GM23338 (cell line): ENCODE data around the gene NAB2. TPM values are rescaled to one million over a fixed set of nuclear protein-coding genes. Genes with fewer than 3 reads are reported as not detected.

Experiments
- ATAC-seq: fragments of 200-7000 bp; cut with Tn5 transposase; 3 replicates; pipeline ENCODE4 v1.9.1; 2020
- DNase-seq: peaks from one replicate; pipeline ENCODE4 v3.0.0-alpha.2; 2015; ENCODE audit warnings: low spot score
- H2AFZ ChIP-seq: fragments of 200-600 bp; sonication (generic); 2 replicates; pipeline ENCODE4 v1.8.0; 2016; ENCODE audit warnings: antibody characterized with exemption, mild to moderate bottlenecking, moderate library complexity
- H3F3A ChIP-seq: fragments of 200-600 bp; sonication (generic); replicated peaks from 2 replicates; pipeline ENCODE4 v1.8.0; 2017; ENCODE audit warnings: antibody characterized with exemption, mixed run types, low read depth
- H3K27ac ChIP-seq: fragments of 200-600 bp; sonication (generic); 2 replicates; pipeline ENCODE4 v1.6.1; 2016; ENCODE audit warnings: low read depth
- H3K27me3 ChIP-seq: fragments of 200-600 bp; sonication (generic); 2 replicates; pipeline ENCODE4 v1.8.0; 2016; ENCODE audit warnings: mild to moderate bottlenecking, mixed run types, moderate library complexity; ENCODE audit not compliant: insufficient read depth
- H3K36me3 ChIP-seq: fragments of 200-600 bp; sonication (generic); 2 replicates; pipeline ENCODE4 v1.8.0; 2016; ENCODE audit warnings: mild to moderate bottlenecking; ENCODE audit not compliant: insufficient read depth
- H3K4me1 ChIP-seq: fragments of 200-600 bp; sonication (generic); 2 replicates; pipeline ENCODE4 v1.8.0; 2016; ENCODE audit warnings: mild to moderate bottlenecking, moderate library complexity; ENCODE audit not compliant: insufficient read depth
- H3K4me2 ChIP-seq: fragments of 200-600 bp; sonication (generic); 2 replicates; pipeline ENCODE4 v1.7.1; 2017; ENCODE audit warnings: mixed run types
- H3K4me3 ChIP-seq: fragments of 200-600 bp; sonication (generic); 2 replicates; pipeline ENCODE4 v1.6.1; 2016; ENCODE audit warnings: mixed run types
- H3K79me2 ChIP-seq: fragments of 200-600 bp; sonication (generic); replicated peaks from 2 replicates; pipeline ENCODE4 v1.8.0; 2017; ENCODE audit warnings: mild to moderate bottlenecking; ENCODE audit not compliant: insufficient read depth
- H3K9me2 ChIP-seq: fragments of 200-600 bp; sonication (generic); 2 replicates; pipeline ENCODE4 v1.8.0; 2017; ENCODE audit not compliant: insufficient read depth
- H4K20me1 ChIP-seq: fragments of 200-600 bp; sonication (generic); replicated peaks from 2 replicates; pipeline ENCODE4 v1.8.0; 2017; ENCODE audit warnings: mild to moderate bottlenecking; ENCODE audit not compliant: insufficient read depth
- H3K27ac Mint-ChIP-seq: 2 replicates; pipeline ENCODE4 v1.8.0; 2020; ENCODE audit warnings: inconsistent platforms, mild to moderate bottlenecking, moderate library complexity, mixed read lengths
- H3K27me3 Mint-ChIP-seq: 3 replicates; pipeline ENCODE4 v1.8.0; 2022; ENCODE audit warnings: low read depth, mild to moderate bottlenecking, moderate library complexity, mixed read lengths, inconsistent platforms; ENCODE audit not compliant: insufficient read depth, poor library complexity
- H3K36me3 Mint-ChIP-seq: 3 replicates; pipeline ENCODE4 v1.8.0; 2021; ENCODE audit warnings: low read depth, mild to moderate bottlenecking, inconsistent platforms, moderate library complexity, mixed read lengths
- H3K4me1 Mint-ChIP-seq: 3 replicates; pipeline ENCODE4 v1.8.0; 2020; ENCODE audit warnings: mild to moderate bottlenecking, inconsistent platforms, mixed read lengths
- H3K4me3 Mint-ChIP-seq: 3 replicates; pipeline ENCODE4 v1.8.0; 2021; ENCODE audit warnings: moderate library complexity, mild to moderate bottlenecking, inconsistent platforms, mixed read lengths
- H3K9me3 Mint-ChIP-seq: 3 replicates; pipeline ENCODE4 v1.8.0; 2020; ENCODE audit warnings: moderate library complexity, mild to moderate bottlenecking, inconsistent platforms, mixed read lengths
- EZH2phosphoT487 ChIP-seq: fragments of 200-600 bp; sonication (generic); IDR thresholded peaks from one replicate; pipeline ENCODE4 v1.8.1; 2018; ENCODE audit warnings: antibody characterized with exemption; ENCODE audit not compliant: unreplicated experiment
- STAT1 ChIP-seq: IDR thresholded peaks from one replicate; pipeline ENCODE4 v1.6.1; 2016; ENCODE audit warnings: antibody characterized with exemption; ENCODE audit not compliant: unreplicated experiment
- polyA plus RNA-seq: library from polyadenylated mRNA; unstranded; fragments of >200 nt; fragmentation: Nextera tagmentation; extraction: Ambion mirVana; gene quantifications from 2 replicates; pipeline ENCODE4 v1.2.1, GENCODE V29; 2016
- total RNA-seq: library from RNA; depleted of rRNA; stranded (reverse); fragments of >200 nt; shearing (Covaris generic); gene quantifications from 2 replicates; pipeline ENCODE4 v1.2.3, GENCODE V29; 2014
- TF ChIP-seq, protein P1 (sequence below): IDR thresholded peaks from one replicate; pipeline ENCODE4 v1.6.1; 2018; ENCODE audit warnings: antibody characterized with exemption; ENCODE audit not compliant: unreplicated experiment
- TF ChIP-seq, protein P2 (sequence below), 2 experiments: fragments of 200-600 bp in 1 of 2; sonication (generic) in 1 of 2; conservative IDR thresholded peaks; 2 replicates each; pipeline versions ENCODE4 v1.5.1 to v1.6.1; 2016 to 2017; ENCODE audit warnings: antibody characterized with exemption in 2 of 2, low read depth in 2 of 2, mild to moderate bottlenecking in 2 of 2, moderate library complexity in 1 of 2

The NAB2 gene
- total and polyA plus RNA-seq, 2 experiments from 2014 or later = 6.5 to 19.8 TPM

DNA sequence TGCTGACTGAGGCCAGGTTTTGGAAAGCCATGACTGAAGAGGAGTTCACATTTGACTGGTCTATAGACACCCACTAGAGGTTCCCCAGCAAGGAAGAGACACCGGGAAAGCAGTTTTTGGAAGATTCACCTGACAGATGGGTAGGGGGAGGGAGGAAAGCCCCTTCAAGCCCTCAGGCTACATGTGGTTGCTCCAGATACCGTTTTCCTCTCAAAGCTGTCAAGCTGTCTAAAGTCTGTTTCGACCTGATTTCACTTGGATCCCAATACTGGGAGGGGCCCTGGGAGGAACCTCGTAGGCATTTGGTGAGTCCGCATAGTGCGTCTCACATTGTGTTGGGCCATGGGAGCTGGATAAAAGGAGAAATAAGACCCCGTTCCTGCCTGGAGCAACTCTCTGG is 37.6 kb downstream of the NAB2 start (continued):
- TF ChIP-seq, protein P1, sequence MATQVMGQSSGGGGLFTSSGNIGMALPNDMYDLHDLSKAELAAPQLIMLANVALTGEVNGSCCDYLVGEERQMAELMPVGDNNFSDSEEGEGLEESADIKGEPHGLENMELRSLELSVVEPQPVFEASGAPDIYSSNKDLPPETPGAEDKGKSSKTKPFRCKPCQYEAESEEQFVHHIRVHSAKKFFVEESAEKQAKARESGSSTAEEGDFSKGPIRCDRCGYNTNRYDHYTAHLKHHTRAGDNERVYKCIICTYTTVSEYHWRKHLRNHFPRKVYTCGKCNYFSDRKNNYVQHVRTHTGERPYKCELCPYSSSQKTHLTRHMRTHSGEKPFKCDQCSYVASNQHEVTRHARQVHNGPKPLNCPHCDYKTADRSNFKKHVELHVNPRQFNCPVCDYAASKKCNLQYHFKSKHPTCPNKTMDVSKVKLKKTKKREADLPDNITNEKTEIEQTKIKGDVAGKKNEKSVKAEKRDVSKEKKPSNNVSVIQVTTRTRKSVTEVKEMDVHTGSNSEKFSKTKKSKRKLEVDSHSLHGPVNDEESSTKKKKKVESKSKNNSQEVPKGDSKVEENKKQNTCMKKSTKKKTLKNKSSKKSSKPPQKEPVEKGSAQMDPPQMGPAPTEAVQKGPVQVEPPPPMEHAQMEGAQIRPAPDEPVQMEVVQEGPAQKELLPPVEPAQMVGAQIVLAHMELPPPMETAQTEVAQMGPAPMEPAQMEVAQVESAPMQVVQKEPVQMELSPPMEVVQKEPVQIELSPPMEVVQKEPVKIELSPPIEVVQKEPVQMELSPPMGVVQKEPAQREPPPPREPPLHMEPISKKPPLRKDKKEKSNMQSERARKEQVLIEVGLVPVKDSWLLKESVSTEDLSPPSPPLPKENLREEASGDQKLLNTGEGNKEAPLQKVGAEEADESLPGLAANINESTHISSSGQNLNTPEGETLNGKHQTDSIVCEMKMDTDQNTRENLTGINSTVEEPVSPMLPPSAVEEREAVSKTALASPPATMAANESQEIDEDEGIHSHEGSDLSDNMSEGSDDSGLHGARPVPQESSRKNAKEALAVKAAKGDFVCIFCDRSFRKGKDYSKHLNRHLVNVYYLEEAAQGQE = no peak
- TF ChIP-seq, protein P2, sequence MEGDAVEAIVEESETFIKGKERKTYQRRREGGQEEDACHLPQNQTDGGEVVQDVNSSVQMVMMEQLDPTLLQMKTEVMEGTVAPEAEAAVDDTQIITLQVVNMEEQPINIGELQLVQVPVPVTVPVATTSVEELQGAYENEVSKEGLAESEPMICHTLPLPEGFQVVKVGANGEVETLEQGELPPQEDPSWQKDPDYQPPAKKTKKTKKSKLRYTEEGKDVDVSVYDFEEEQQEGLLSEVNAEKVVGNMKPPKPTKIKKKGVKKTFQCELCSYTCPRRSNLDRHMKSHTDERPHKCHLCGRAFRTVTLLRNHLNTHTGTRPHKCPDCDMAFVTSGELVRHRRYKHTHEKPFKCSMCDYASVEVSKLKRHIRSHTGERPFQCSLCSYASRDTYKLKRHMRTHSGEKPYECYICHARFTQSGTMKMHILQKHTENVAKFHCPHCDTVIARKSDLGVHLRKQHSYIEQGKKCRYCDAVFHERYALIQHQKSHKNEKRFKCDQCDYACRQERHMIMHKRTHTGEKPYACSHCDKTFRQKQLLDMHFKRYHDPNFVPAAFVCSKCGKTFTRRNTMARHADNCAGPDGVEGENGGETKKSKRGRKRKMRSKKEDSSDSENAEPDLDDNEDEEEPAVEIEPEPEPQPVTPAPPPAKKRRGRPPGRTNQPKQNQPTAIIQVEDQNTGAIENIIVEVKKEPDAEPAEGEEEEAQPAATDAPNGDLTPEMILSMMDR (conservative IDR thresholded peaks at IDR 0.05; ENCODE audit: low read depth in 2 of 2) = no peak
- TF ChIP-seq EZH2phosphoT487 = no peak

DNA sequence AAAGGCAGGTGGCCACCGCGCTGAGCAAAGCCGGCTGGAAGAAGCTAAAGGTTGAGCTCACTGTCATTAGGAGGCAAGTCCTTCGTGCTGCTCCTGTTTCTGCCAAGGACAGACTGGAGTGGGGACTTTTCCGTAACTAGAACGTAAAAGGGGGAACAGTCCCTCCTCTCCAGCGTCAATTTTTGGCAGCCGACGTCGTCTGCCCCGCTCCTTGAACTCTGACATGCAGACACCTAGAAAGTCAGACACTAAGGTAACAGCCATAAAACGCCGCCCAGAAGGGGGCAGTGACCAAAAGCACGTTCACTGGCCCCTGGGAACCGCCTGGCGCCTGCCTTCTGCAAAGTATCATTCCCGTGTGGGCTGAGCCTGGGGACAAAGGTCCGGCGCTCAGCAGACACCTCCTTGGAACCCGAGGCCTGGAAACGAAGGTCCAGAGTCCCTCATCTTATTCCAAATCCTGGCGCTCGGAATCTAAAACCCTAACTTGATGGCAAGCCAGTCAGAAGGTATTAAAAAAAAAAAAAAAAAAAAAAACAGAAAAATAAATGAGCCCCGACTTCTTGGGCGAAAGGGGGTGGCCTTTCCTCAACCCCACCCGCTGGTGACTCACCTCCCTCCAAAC is 38.3 kb downstream of the NAB2 start:
- Histone ChIP-seq H3K27ac (peak overlapping the region; percentile 90), H3K79me2 (peaks cover 33% of the 10 kb centered on the region), H3K4me1 (peaks cover 37% of the 10 kb centered on the region), H3F3A (peaks cover 11% of the 10 kb centered on the region; the same call in 1 of the 2 replicates), H2AFZ (peak overlapping the region; percentile 66; the same call in 1 of the 2 replicates), H3K27me3 (no peaks in the 10 kb centered on the region), H3K4me2 (peak overlapping the region; percentile 96), H3K36me3 (peaks cover 3% of the 10 kb centered on the region; the same call in 1 of the 2 replicates), H3K9me2 (no peaks in the 10 kb centered on the region), H4K20me1 (peaks cover 20% of the 10 kb centered on the region), H3K4me3 (peak overlapping the region; percentile 98)
- ATAC-seq = peak; percentile 29
- Mint-ChIP-seq H3K9me3 (peaks cover 13% of the 10 kb centered on the region; the same call in 2 of the 3 replicates), H3K36me3 (peaks cover 18% of the 10 kb centered on the region), H3K4me3 (peak overlapping the region; percentile 86), H3K27ac (peak overlapping the region; percentile 70; the same call in 1 of the 2 replicates), H3K4me1 (peaks cover 45% of the 10 kb centered on the region), H3K27me3 (peaks cover 39% of the 10 kb centered on the region)
- TF ChIP-seq, protein P2 (conservative IDR thresholded peaks at IDR 0.05; ENCODE audit: low read depth in 2 of 2) = peak; percentile 26 to 58; a peak in 3 of 4 replicates
- TF ChIP-seq STAT1 = no peak
- peak; percentile 85 for DNase-seq
